Activated CD8-positive, alpha-beta memory T cell treated with anti-CD3 and anti-CD28 coated beads, Interleukin-2, amount 10 ng/mL, durations not matched to agents 7 days and 5 days (primary cell): ENCODE data around the gene RABAC1. TPM values are rescaled to one million over a fixed set of nuclear protein-coding genes. Genes with fewer than 3 reads are reported as not detected.

ENCODE experiments used
- ATAC-seq: fragments of 150-1000 bp; cut with Tn5 transposase; one replicate; pipeline ENCODE4 v1.10.0; 2021; ENCODE audit warnings: moderate library complexity
- CTCF ChIA-PET: fragments of 350-600 bp; sonication (Branson Sonifier 250); formaldehyde crosslinking; loops from one replicate; lab custom pipeline; 2021; ENCODE audit warnings: antibody characterized with exemption; lab: Charles Lee
- DNase-seq: peaks from one replicate; pipeline ENCODE4 v3.0.0-alpha.2; 2020
- H3K27ac Mint-ChIP-seq: one replicate; pipeline ENCODE4 v1.8.0; 2021; ENCODE audit warnings: mild to moderate bottlenecking, mixed read lengths
- H3K27me3 Mint-ChIP-seq: one replicate; pipeline ENCODE4 v1.8.0; 2021; ENCODE audit warnings: mixed read lengths
- H3K36me3 Mint-ChIP-seq: one replicate; pipeline ENCODE4 v1.8.0; 2021; ENCODE audit warnings: mild to moderate bottlenecking, mixed read lengths
- H3K4me1 Mint-ChIP-seq: one replicate; pipeline ENCODE4 v1.8.0; 2021; ENCODE audit warnings: mixed read lengths
- H3K4me3 Mint-ChIP-seq: one replicate; pipeline ENCODE4 v1.8.0; 2021; ENCODE audit warnings: mild to moderate bottlenecking, moderate library complexity, mixed read lengths
- H3K9me3 Mint-ChIP-seq: one replicate; pipeline ENCODE4 v1.8.0; 2022; ENCODE audit warnings: low read depth, mixed read lengths
- total RNA-seq, 2 experiments: library from RNA; stranded (reverse); gene quantifications; one replicate each; pipeline ENCODE4 v1.2.3, GENCODE V29; 2021

RABAC1 gene
- total RNA-seq, 2 experiments from 2014 or later = 81.3 to 93.9 TPM

- ATAC-seq = peak; percentile 10
- H3K27ac Mint-ChIP-seq = peak overlapping the region; percentile 39
These were observed 47.9 kb downstream of the RABAC1 start for GRCh38 chr19:41910992-41911888.

GRCh38 chr19:41910240-41910991, 48.7 kb downstream of the RABAC1 start:
- ATAC-seq = no peak
- peaks cover 27% of the 10 kb centered on the region for H3K27me3 Mint-ChIP-seq
- H3K27ac Mint-ChIP-seq = peak overlapping the region; percentile 0
- no peaks in the 10 kb centered on the region for H3K9me3 Mint-ChIP-seq
- H3K4me1 Mint-ChIP-seq = peaks cover 11% of the 10 kb centered on the region
- CTCF ChIA-PET = interaction anchor here (1.3 to 2.3 kb wide), 3 partner anchors 8 to 38 kb away, joined by 3 to 5 read pairs (median 4); no protein-coding TSS in a partner anchor
- H3K36me3 Mint-ChIP-seq = peaks cover 12% of the 10 kb centered on the region
- H3K4me3 Mint-ChIP-seq = no peak overlapping the region
- no peak for DNase-seq

More at GRCh38 chr19:41910992-41911888, 47.9 kb downstream of the RABAC1 start:
- Mint-ChIP-seq H3K27me3 (peaks cover 27% of the 10 kb centered on the region), H3K9me3 (no peaks in the 10 kb centered on the region), H3K4me3 (no peak overlapping the region), H3K36me3 (peaks cover 6% of the 10 kb centered on the region), H3K4me1 (peaks cover 7% of the 10 kb centered on the region)
- no peak for DNase-seq
- CTCF ChIA-PET = interaction anchor here (1.0 to 2.3 kb wide), 5 partner anchors 9 to 39 kb away, joined by 3 to 5 read pairs (median 3); no protein-coding TSS in a partner anchor

- H3K9me3 Mint-ChIP-seq = no peaks in the 10 kb centered on the region
- ATAC-seq (no peak), DNase-seq (no peak)
- peaks cover 17% of the 10 kb centered on the region for H3K36me3 Mint-ChIP-seq
- H3K4me3 Mint-ChIP-seq = no peak overlapping the region
- no peak overlapping the region for H3K27ac Mint-ChIP-seq
- CTCF ChIA-PET = no interaction called here
- H3K27me3 Mint-ChIP-seq = peaks cover 27% of the 10 kb centered on the region
- peaks cover 11% of the 10 kb centered on the region for H3K4me1 Mint-ChIP-seq
These were observed 49.4 kb downstream of the RABAC1 start for GRCh38 chr19:41909706-41910105.

- H3K27me3 Mint-ChIP-seq = peaks cover 22% of the 10 kb centered on the region
- H3K9me3 Mint-ChIP-seq = no peaks in the 10 kb centered on the region
- CTCF ChIA-PET = interaction anchor here (0.6 kb wide), 1 partner anchor 44 kb away, joined by 3 read pairs; no protein-coding TSS in a partner anchor
- no peak for ATAC-seq
- H3K4me3 Mint-ChIP-seq = no peak overlapping the region
- DNase-seq = no peak
- peaks cover 25% of the 10 kb centered on the region for H3K36me3 Mint-ChIP-seq
- no peak overlapping the region for H3K27ac Mint-ChIP-seq
- peaks cover 11% of the 10 kb centered on the region for H3K4me1 Mint-ChIP-seq
These were observed 50.2 kb downstream of the RABAC1 start for GRCh38 chr19:41908724-41909464.

GRCh38 chr19:41907994-41908615, 51.0 kb downstream of the RABAC1 start:
- ATAC-seq (no peak), DNase-seq (no peak)
- Mint-ChIP-seq H3K9me3 (no peaks in the 10 kb centered on the region), H3K36me3 (peaks cover 30% of the 10 kb centered on the region), H3K4me1 (peaks cover 11% of the 10 kb centered on the region), H3K27me3 (peaks cover 16% of the 10 kb centered on the region), H3K4me3 (no peak overlapping the region), H3K27ac (no peak overlapping the region)
- CTCF ChIA-PET = no interaction called here

- no peak overlapping the region for H3K27ac Mint-ChIP-seq
These were observed 52.0 kb downstream of the RABAC1 start for GRCh38 chr19:41906916-41907680.

More at GRCh38 chr19:41906916-41907680, 52.0 kb downstream of the RABAC1 start:
- H3K4me1 Mint-ChIP-seq = peaks cover 11% of the 10 kb centered on the region
- CTCF ChIA-PET = no interaction called here
- no peak overlapping the region for H3K4me3 Mint-ChIP-seq
- ATAC-seq = no peak
- peaks cover 7% of the 10 kb centered on the region for H3K27me3 Mint-ChIP-seq
- H3K9me3 Mint-ChIP-seq = no peaks in the 10 kb centered on the region
- H3K36me3 Mint-ChIP-seq = peaks cover 39% of the 10 kb centered on the region
- DNase-seq = no peak

Other genes starting within 250 kb of the RABAC1 start
- not detected for gene CEACAM6, start 203.8 kb downstream of the RABAC1 start, total RNA-seq
- not detected for gene CEACAM3, start 162.7 kb downstream of the RABAC1 start, total RNA-seq
- not detected for gene LYPD4, start 114.6 kb downstream of the RABAC1 start, total RNA-seq
- not detected for gene DMRTC2, start 114.3 kb downstream of the RABAC1 start, total RNA-seq
- gene RPS19, start 99.1 kb downstream of the RABAC1 start, total RNA-seq = 1,000 to 10,000 TPM; 3,135 to 3,310 TPM
- gene CD79A, start 82.0 kb downstream of the RABAC1 start, total RNA-seq = 1 to 10 TPM; 4.0 to 4.1 TPM
- gene ARHGEF1, start 76.1 kb downstream of the RABAC1 start, total RNA-seq = 100 to 1,000 TPM; 545 to 682 TPM
- 1 to 10 TPM; 1.5 to 1.9 TPM for gene ERFL, start 30.9 kb downstream of the RABAC1 start, total RNA-seq
- 1 to 10 TPM; 3.4 to 5.6 TPM for gene ATP1A3, start 34.9 kb upstream of the RABAC1 start, total RNA-seq
- under 1 TPM; 0.44 to 0.56 TPM for gene GRIK5, start 110.9 kb upstream of the RABAC1 start, total RNA-seq
- gene ZNF574, start 116.8 kb upstream of the RABAC1 start, total RNA-seq = 10 to 100 TPM; 14.7 to 18.3 TPM
- gene POU2F2, start 173.1 kb upstream of the RABAC1 start, total RNA-seq = 10 to 100 TPM; 17.7 to 40.4 TPM